Uterus (tissue), 4 donors: ENCODE measurements around the gene RIPOR3. TPM values are rescaled to one million over a fixed set of nuclear protein-coding genes. Genes with fewer than 3 reads are reported as not detected.

Experiments
- DNase-seq, 2 donors: peaks; one replicate each; pipeline ENCODE4 v3.0.0-alpha.2; 2019 to 2020
- H3K27ac ChIP-seq, 2 donors: fragments of 200-600 bp; sonication (generic); 1 replicate in 1 of 2; 2 replicates in 1 of 2; pipeline ENCODE4 v1.5.1; 2016 to 2018
- H3K27me3 ChIP-seq, 2 donors: fragments of 200-600 bp; sonication (generic); one replicate each; pipeline ENCODE4 v1.5.1; 2018 to 2019; ENCODE audit warnings: control low read depth in 1 of 2
- H3K36me3 ChIP-seq, 2 donors: fragments of 200-600 bp; sonication (generic); one replicate each; pipeline ENCODE4 v1.5.1; 2019; ENCODE audit warnings: control low read depth in 1 of 2
- H3K4me1 ChIP-seq, 2 donors: fragments of 200-600 bp; sonication (generic); one replicate each; pipeline ENCODE4 v1.5.1; 2018 to 2019; ENCODE audit warnings: control low read depth in 1 of 2
- H3K4me3 ChIP-seq, 2 donors: fragments of 200-600 bp; sonication (generic); 1 replicate in 1 of 2; 2 replicates in 1 of 2; pipeline ENCODE4 v1.5.1; 2018 to 2019; ENCODE audit warnings: mild to moderate bottlenecking in 1 of 2
- H3K9me3 ChIP-seq, 2 donors: fragments of 200-600 bp; sonication (generic); one replicate each; pipeline ENCODE4 v1.5.1; 2019; ENCODE audit warnings: control low read depth in 1 of 2
- CTCF ChIP-seq, 4 experiments: fragments of 200-600 bp in 2 of 4; fragments of 450-650 bp in 2 of 4; sonication (generic) in 2 of 4; IDR thresholded peaks; one replicate each; pipeline ENCODE4 v1.5.1; 2016 to 2019; ENCODE audit warnings: antibody characterized with exemption in 4 of 4, mild to moderate bottlenecking in 2 of 4, moderate library complexity in 1 of 4
- POLR2A ChIP-seq, 2 donors: fragments of 450-650 bp; IDR thresholded peaks; one replicate each; pipeline ENCODE4 v1.6.1; 2016; ENCODE audit warnings: antibody characterized with exemption in 2 of 2, mild to moderate bottlenecking in 1 of 2, moderate library complexity in 1 of 2
- intact Hi-C: fragments of 100-400 bp; cut with DNase I; formaldehyde crosslinking; loops from one replicate; pipeline ENCODE4 v1.15.1; 2023; ENCODE audit warnings: low total_unique reads
- total RNA-seq, 4 donors: library from RNA; depleted of rRNA in 3 of 4; stranded (reverse); fragments of >200 nt in 3 of 4; gene quantifications; one replicate each; pipeline versions ENCODE4 v1.1.0 to v1.2.4, GENCODE V29; 2014 to 2023
- donor health status: DM: yes; HTN: yes; CAD: no.

Gene RIPOR3
- total RNA-seq, 4 donors from 2014 or later, result 9.1 to 85.4 (median 17.8) TPM

GRCh38 chr20:50595433-50595895, 95.9 kb downstream of the RIPOR3 start:
- intact Hi-C loops, result no loop called here
- peaks cover 10 to 11% of the 10 kb centered on the region in 2 donors for H3K4me1 ChIP-seq

GRCh38 chr20:50594591-50595432, 96.5 kb downstream of the RIPOR3 start:
- no peaks in the 10 kb centered on the region for H3K9me3 ChIP-seq
- intact Hi-C loops, result no loop called here
- no peaks in the 10 kb centered on the region for H3K36me3 ChIP-seq
- no peaks in the 10 kb centered on the region for H3K27me3 ChIP-seq
- no peak for DNase-seq
- H3K4me1 ChIP-seq, result peaks cover 10 to 11% of the 10 kb centered on the region in 2 donors
- no peak for TF ChIP-seq POLR2A (IDR thresholded peaks at IDR 0.05)
- TF ChIP-seq CTCF (IDR thresholded peaks at IDR 0.05), result no peak
- H3K27ac ChIP-seq, result no peak overlapping the region
- H3K4me3 ChIP-seq, result no peak overlapping the region

More at GRCh38 chr20:50595433-50595895, 95.9 kb downstream of the RIPOR3 start:
- no peak overlapping the region for H3K4me3 ChIP-seq
- no peak for DNase-seq
- no peaks in the 10 kb centered on the region for H3K27me3 ChIP-seq
- no peaks in the 10 kb centered on the region for H3K36me3 ChIP-seq
- no peak overlapping the region for H3K27ac ChIP-seq
- no peaks in the 10 kb centered on the region for H3K9me3 ChIP-seq
- TF ChIP-seq CTCF (IDR thresholded peaks at IDR 0.05) (no peak), POLR2A (IDR thresholded peaks at IDR 0.05) (no peak)

GRCh38 chr20:50594231-50594590, 97.1 kb downstream of the RIPOR3 start:
- Histone ChIP-seq H3K4me1 (peaks cover 10 to 11% of the 10 kb centered on the region in 2 donors), H3K9me3 (no peaks in the 10 kb centered on the region), H3K27ac (no peak overlapping the region), H3K36me3 (no peaks in the 10 kb centered on the region), H3K27me3 (no peaks in the 10 kb centered on the region), H3K4me3 (no peak overlapping the region)
- DNase-seq, result no peak
- intact Hi-C loops, result no loop called here
- TF ChIP-seq CTCF (IDR thresholded peaks at IDR 0.05) (no peak), POLR2A (IDR thresholded peaks at IDR 0.05) (no peak)

GRCh38 chr20:50593005-50593335, 98.4 kb downstream of the RIPOR3 start:
- DNase-seq, result no peak
- Histone ChIP-seq H3K36me3 (no peaks in the 10 kb centered on the region), H3K9me3 (no peaks in the 10 kb centered on the region), H3K4me3 (no peak overlapping the region), H3K4me1 (peaks cover 10 to 11% of the 10 kb centered on the region in 2 donors), H3K27me3 (no peaks in the 10 kb centered on the region), H3K27ac (peak overlapping the region; percentile 27 to 54)
- TF ChIP-seq POLR2A (IDR thresholded peaks at IDR 0.05) (no peak), CTCF (IDR thresholded peaks at IDR 0.05) (no peak)
- intact Hi-C loops, result no loop called here

GRCh38 chr20:50592282-50593004, 98.9 kb downstream of the RIPOR3 start:
- intact Hi-C loops, result no loop called here
- Histone ChIP-seq H3K4me1 (peaks cover 10 to 11% of the 10 kb centered on the region in 2 donors), H3K27ac (peak overlapping the region; percentile 27 to 54), H3K9me3 (no peaks in the 10 kb centered on the region), H3K36me3 (no peaks in the 10 kb centered on the region), H3K4me3 (no peak overlapping the region), H3K27me3 (no peaks in the 10 kb centered on the region)
- TF ChIP-seq POLR2A (IDR thresholded peaks at IDR 0.05), result no peak
- TF ChIP-seq CTCF (IDR thresholded peaks at IDR 0.05), result no peak
- DNase-seq, result peak; percentile 57 to 60
